ENCODE results near the gene SLC2A10.
"Not testable (repeated sequence)": the region's sequence is repeated elsewhere in the genome, so short reads cannot be mapped to it uniquely, and the experiment has no call there.

The SLC2A10 gene

GRCh38 chr20:46709459-46710152, at the start of gene SLC2A10:
TSS of gene SLC2A10 (plus strand) at chr20:46709649. CDS start at chr20:46709737, 88 bp downstream.
- FAIRE-seq (no peak), DNase-seq (ENCODE audit: insufficient read length, low spot score) (no peak)

- no peak for FAIRE-seq
Measured at GRCh38 chr20:46660487-46660886, 49.0 kb upstream of the SLC2A10 start.

GRCh38 chr20:46661659-46662058, 47.8 kb upstream of the SLC2A10 start:
- no peak for DNase-seq (ENCODE audit: insufficient read length, low spot score)
- FAIRE-seq: no peak

More at GRCh38 chr20:46660487-46660886, 49.0 kb upstream of the SLC2A10 start:
- DNase-seq (ENCODE audit: insufficient read length, low spot score): no peak

GRCh38 chr20:46663531-46663930, 45.9 kb upstream of the SLC2A10 start:
- no peak for FAIRE-seq
- no peak for DNase-seq (ENCODE audit: insufficient read length, low spot score)

GRCh38 chr20:46665602-46666001, 43.8 kb upstream of the SLC2A10 start:
- DNase-seq (ENCODE audit: insufficient read length, low spot score): no peak
- FAIRE-seq: no peak

GRCh38 chr20:46666306-46666705, 43.1 kb upstream of the SLC2A10 start:
- DNase-seq (ENCODE audit: insufficient read length, low spot score): no peak
- no peak for FAIRE-seq

- no peak for DNase-seq (ENCODE audit: insufficient read length, low spot score)
- no peak for FAIRE-seq
Measured at GRCh38 chr20:46666818-46667515, 42.5 kb upstream of the SLC2A10 start.

- DNase-seq (ENCODE audit: insufficient read length, low spot score) (no peak), FAIRE-seq (no peak)
Measured at GRCh38 chr20:46670228-46670584, 39.2 kb upstream of the SLC2A10 start.

- no peak for DNase-seq (ENCODE audit: insufficient read length, low spot score)
- no peak for FAIRE-seq
Measured at GRCh38 chr20:46670585-46671584, 38.6 kb upstream of the SLC2A10 start.

GRCh38 chr20:46671866-46672542, 37.4 kb upstream of the SLC2A10 start:
- FAIRE-seq: no peak
- DNase-seq (ENCODE audit: insufficient read length, low spot score): no peak

GRCh38 chr20:46672543-46673148, 36.8 kb upstream of the SLC2A10 start:
- FAIRE-seq (no peak), DNase-seq (ENCODE audit: insufficient read length, low spot score) (no peak)

GRCh38 chr20:46673394-46674252, 35.8 kb upstream of the SLC2A10 start:
- FAIRE-seq (no peak), DNase-seq (ENCODE audit: insufficient read length, low spot score) (no peak)

GRCh38 chr20:46674253-46675083, 35.0 kb upstream of the SLC2A10 start:
- DNase-seq (ENCODE audit: insufficient read length, low spot score) (no peak), FAIRE-seq (no peak)

- not testable (repeated sequence) for FAIRE-seq; DNase-seq (ENCODE audit: insufficient read length, low spot score)
Measured at GRCh38 chr20:46676649-46677316, 32.7 kb upstream of the SLC2A10 start.

- FAIRE-seq (no peak), DNase-seq (ENCODE audit: insufficient read length, low spot score) (no peak)
Measured at GRCh38 chr20:46677608-46678007, 31.8 kb upstream of the SLC2A10 start.

GRCh38 chr20:46678516-46678915, 30.9 kb upstream of the SLC2A10 start:
- no peak for DNase-seq (ENCODE audit: insufficient read length, low spot score)
- FAIRE-seq: no peak

- DNase-seq (ENCODE audit: insufficient read length, low spot score) (no peak), FAIRE-seq (no peak)
Measured at GRCh38 chr20:46680684-46681031, 28.8 kb upstream of the SLC2A10 start.
